Thyroid gland (tissue), 4 donors: ENCODE data around the gene LARGE1.

ENCODE experiments used
- POLR2A ChIP-seq, 2 donors: fragments of 450-650 bp; IDR thresholded peaks; one replicate each; pipeline ENCODE4 v1.6.1; 2017; ENCODE audit warnings: antibody characterized with exemption in 2 of 2, mild to moderate bottlenecking in 2 of 2, moderate library complexity in 1 of 2
- TF ChIP-seq, protein P1 (sequence below), 6 experiments: fragments of 200-600 bp in 3 of 6; fragments of 450-650 bp in 3 of 6; sonication (generic) in 3 of 6; IDR thresholded peaks; one replicate each; pipeline ENCODE4 v1.5.1; 2016 to 2019; ENCODE audit warnings: antibody characterized with exemption in 6 of 6, mild to moderate bottlenecking in 2 of 6, inconsistent platforms in 1 of 6, moderate library complexity in 1 of 6

DNA sequence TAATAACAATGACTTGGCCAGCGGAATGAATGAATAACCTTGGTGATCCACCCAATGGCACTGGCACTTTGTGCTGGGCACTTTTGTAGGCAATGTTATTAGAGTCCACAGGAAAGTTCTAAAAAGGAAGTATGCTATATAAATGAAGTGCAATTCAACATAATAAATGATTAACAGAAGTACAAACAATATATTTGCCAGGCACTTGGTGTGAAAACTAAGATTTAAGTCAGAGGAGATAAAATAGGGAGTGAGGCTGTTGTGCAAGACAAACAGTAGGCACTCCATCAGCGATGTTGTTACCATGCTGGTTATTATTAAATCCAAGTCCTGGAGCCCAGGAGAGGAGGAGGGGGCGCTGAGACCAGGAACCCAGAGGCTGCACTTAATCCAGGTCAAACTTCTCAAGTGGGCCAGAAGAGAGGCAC lies 173.8 kb downstream of the LARGE1 start:
- TF ChIP-seq, protein P1, sequence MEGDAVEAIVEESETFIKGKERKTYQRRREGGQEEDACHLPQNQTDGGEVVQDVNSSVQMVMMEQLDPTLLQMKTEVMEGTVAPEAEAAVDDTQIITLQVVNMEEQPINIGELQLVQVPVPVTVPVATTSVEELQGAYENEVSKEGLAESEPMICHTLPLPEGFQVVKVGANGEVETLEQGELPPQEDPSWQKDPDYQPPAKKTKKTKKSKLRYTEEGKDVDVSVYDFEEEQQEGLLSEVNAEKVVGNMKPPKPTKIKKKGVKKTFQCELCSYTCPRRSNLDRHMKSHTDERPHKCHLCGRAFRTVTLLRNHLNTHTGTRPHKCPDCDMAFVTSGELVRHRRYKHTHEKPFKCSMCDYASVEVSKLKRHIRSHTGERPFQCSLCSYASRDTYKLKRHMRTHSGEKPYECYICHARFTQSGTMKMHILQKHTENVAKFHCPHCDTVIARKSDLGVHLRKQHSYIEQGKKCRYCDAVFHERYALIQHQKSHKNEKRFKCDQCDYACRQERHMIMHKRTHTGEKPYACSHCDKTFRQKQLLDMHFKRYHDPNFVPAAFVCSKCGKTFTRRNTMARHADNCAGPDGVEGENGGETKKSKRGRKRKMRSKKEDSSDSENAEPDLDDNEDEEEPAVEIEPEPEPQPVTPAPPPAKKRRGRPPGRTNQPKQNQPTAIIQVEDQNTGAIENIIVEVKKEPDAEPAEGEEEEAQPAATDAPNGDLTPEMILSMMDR (IDR thresholded peaks at IDR 0.05): no peak
- TF ChIP-seq POLR2A (IDR thresholded peaks at IDR 0.05): no peak
